ENCODE data around the gene YDJC. TPM values are rescaled to one million over a fixed set of nuclear protein-coding genes. Genes with fewer than 3 reads are reported as not detected.
"Not testable (repeated sequence)": the region's sequence is repeated elsewhere in the genome, so short reads cannot be mapped to it uniquely, and the experiment has no call there.

The YDJC gene
- total and polyA plus RNA-seq, 2 experiments from 2014 or later: 53.3 to 83.7 TPM

GRCh38 chr22:21617337-21617736 is 12.5 kb downstream of the YDJC start:
- not testable (repeated sequence) for H3K4me3 ChIP-seq; H3K9me2 ChIP-seq (ENCODE audit: insufficient read depth); H3K27ac Mint-ChIP-seq; H3K27me3 ChIP-seq (ENCODE audit: insufficient read depth); H3K27me3 Mint-ChIP-seq (ENCODE audit: insufficient read depth, low read depth, poor library complexity); H3K9me3 Mint-ChIP-seq; H3K4me1 ChIP-seq (ENCODE audit: insufficient read depth); H3K4me3 Mint-ChIP-seq; H2AFZ ChIP-seq; DNase-seq (ENCODE audit: low spot score); ATAC-seq; H3K4me2 ChIP-seq; H3K36me3 ChIP-seq (ENCODE audit: insufficient read depth); H3K4me1 Mint-ChIP-seq
- peaks cover 79% of the 10 kb centered on the region for H3K79me2 ChIP-seq (replicated peaks; ENCODE audit: insufficient read depth)
- H3K36me3 Mint-ChIP-seq (ENCODE audit: low read depth): peaks cover 42% of the 10 kb centered on the region
- H4K20me1 ChIP-seq (replicated peaks; ENCODE audit: insufficient read depth): peaks cover 71% of the 10 kb centered on the region
- H3K27ac ChIP-seq (ENCODE audit: low read depth): 0 out of 2 replicates have a peak overlapping the region, but pooled peaks have one; percentile 42
- peaks cover 17% of the 10 kb centered on the region; the same call in 1 of the 2 replicates for H3F3A ChIP-seq (replicated peaks; ENCODE audit: low read depth)

- H3K4me3 ChIP-seq: no peak overlapping the region
- peaks cover 73% of the 10 kb centered on the region for H4K20me1 ChIP-seq (replicated peaks; ENCODE audit: insufficient read depth)
- H3K4me1 ChIP-seq (ENCODE audit: insufficient read depth): no peaks in the 10 kb centered on the region
- no peak overlapping the region for H3K27ac Mint-ChIP-seq
- no peak overlapping the region for H3K4me2 ChIP-seq
- no peak for ATAC-seq
- H3F3A ChIP-seq (replicated peaks; ENCODE audit: low read depth): peaks cover 7% of the 10 kb centered on the region; the same call in 1 of the 2 replicates
- peaks cover 4% of the 10 kb centered on the region; the same call in 2 of the 3 replicates for H3K4me1 Mint-ChIP-seq
- no peak overlapping the region for H3K4me3 Mint-ChIP-seq
- H2AFZ ChIP-seq: no peak overlapping the region
- DNase-seq (ENCODE audit: low spot score): no peak
- H3K36me3 ChIP-seq (ENCODE audit: insufficient read depth): peaks cover 4% of the 10 kb centered on the region; the same call in 1 of the 2 replicates
- H3K27me3 ChIP-seq (ENCODE audit: insufficient read depth): no peaks in the 10 kb centered on the region
- no peaks in the 10 kb centered on the region for H3K9me3 Mint-ChIP-seq
- no peak overlapping the region for H3K27ac ChIP-seq (ENCODE audit: low read depth)
- H3K79me2 ChIP-seq (replicated peaks; ENCODE audit: insufficient read depth): peaks cover 90% of the 10 kb centered on the region
- H3K36me3 Mint-ChIP-seq (ENCODE audit: low read depth): peaks cover 47% of the 10 kb centered on the region
- H3K9me2 ChIP-seq (ENCODE audit: insufficient read depth): no peaks in the 10 kb centered on the region
- H3K27me3 Mint-ChIP-seq (ENCODE audit: insufficient read depth, low read depth, poor library complexity): peaks cover 4% of the 10 kb centered on the region
- TF ChIP-seq ZNF114 (CRISPR knock-in tag; IDR thresholded peaks at IDR 0.05) (no peak), ETS1 (IDR thresholded peaks at IDR 0.05) (no peak), EZH2 (IDR thresholded peaks at IDR 0.05; ENCODE audit: low read depth, unreplicated experiment) (no peak), CREB1 (CRISPR knock-in tag; IDR thresholded peaks at IDR 0.05; ENCODE audit: low read depth) (no peak), CTCF (conservative IDR thresholded peaks at IDR 0.05; ENCODE audit: low read depth in 2 of 2) (no peak), STAT1 (IDR thresholded peaks at IDR 0.05; ENCODE audit: unreplicated experiment) (no peak), REST (IDR thresholded peaks at IDR 0.05; ENCODE audit: unreplicated experiment) (no peak), EZH2phosphoT487 (IDR thresholded peaks at IDR 0.05; ENCODE audit: unreplicated experiment) (no peak), POLR2AphosphoS5 (IDR thresholded peaks at IDR 0.05; ENCODE audit: low read depth) (no peak), ZNF331 (CRISPR knock-in tag; IDR thresholded peaks at IDR 0.05; ENCODE audit: low read depth) (no peak), JUNB (IDR thresholded peaks at IDR 0.05; ENCODE audit: unreplicated experiment) (no peak), NANOG (IDR thresholded peaks at IDR 0.05; ENCODE audit: borderline replicate concordance) (no peak)
Measured at GRCh38 chr22:21615731-21616130, 14.1 kb downstream of the YDJC start.
